HG02678 (cell line): ENCODE results near the gene FUT2.
"Not testable (repeated sequence)": the region's sequence is repeated elsewhere in the genome, so short reads cannot be mapped to it uniquely, and the experiment has no call there.

ENCODE experiments used
- ATAC-seq: cut with Tn5 transposase; IDR thresholded peaks from one replicate; pipeline ENCODE4 v1.9.1; 2021; ENCODE audit warnings: mild to moderate bottlenecking, moderate library complexity; ENCODE audit not compliant: unreplicated experiment

The FUT2 gene

DNA sequence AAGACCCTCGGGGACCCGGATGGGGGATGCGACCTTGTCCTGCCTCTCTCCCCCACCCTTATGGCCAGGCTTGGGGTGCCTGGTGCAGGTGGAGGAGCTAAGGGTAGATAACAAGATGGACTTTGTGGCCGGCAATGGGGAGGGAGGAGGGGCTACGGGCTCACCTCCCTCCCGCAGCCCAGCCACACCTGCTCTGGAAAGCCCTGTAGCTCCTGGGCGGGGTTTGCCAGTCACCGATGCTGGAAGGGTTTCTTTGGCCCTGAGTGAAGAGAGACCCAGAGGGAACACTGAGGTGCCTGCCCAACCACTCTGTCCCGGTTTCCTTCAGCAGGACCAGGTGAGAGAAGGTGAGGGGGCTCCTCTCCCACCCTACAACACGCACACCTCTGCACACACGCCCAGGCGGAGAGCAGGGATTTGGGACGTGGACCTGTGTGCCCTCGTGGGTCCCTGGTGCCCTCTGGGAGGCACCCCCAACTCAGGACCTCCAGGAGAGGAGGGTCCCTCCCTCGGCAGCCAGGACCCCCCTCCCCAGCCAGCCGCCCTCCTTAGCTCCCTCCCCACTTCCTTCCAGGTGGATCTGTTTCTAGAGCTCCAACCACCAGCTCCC lies at the start of gene FUT2:
Gene FUT2 (plus strand): TSS at position 229 of the 610 bp plus-strand sequence. CDS start 6,986 bp downstream, outside the sequence.
- no peak for ATAC-seq

DNA sequence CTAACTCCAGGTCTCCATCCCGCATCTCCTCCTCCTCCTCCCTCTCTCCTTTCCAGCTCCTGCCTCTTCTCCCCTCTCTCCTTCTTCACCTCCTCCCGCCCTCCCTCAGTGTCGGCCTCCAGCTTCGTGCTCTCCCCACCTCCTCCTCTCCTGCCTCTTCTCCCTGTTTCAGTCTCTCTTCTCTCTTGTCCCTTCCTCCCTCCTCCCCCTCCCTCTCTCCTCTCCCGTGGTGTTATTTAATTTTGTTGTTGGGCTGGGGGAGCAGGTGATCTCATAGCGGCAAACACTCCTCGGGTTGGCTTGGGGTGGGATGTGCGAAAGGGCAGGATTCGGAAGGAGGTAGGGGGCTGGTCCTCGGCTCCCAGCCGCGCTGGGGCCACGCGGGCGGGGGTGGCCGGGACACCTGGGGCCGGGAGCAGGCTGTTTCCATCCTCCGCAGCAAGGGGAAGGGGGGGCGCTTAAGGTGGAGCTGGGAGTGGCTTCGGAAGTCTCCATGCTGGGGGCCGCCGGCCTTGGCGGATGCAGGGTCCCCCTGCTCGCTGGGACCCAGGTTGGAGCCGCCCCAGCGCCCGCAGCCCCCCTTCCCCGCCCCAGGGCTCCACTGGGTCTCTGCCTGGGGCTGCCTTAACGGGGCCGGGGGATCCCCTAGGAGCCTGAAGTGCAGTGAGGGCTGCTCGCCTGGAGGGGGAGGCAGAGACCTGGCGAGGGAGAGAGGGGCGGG lies 49.6 kb upstream of the FUT2 start, which contains the start of gene CA11:
Gene CA11 (minus strand): TSS at position 187 of the 721 bp plus-strand sequence. CDS start 555 bp downstream, outside the sequence.
- peak; percentile 87 for ATAC-seq

DNA sequence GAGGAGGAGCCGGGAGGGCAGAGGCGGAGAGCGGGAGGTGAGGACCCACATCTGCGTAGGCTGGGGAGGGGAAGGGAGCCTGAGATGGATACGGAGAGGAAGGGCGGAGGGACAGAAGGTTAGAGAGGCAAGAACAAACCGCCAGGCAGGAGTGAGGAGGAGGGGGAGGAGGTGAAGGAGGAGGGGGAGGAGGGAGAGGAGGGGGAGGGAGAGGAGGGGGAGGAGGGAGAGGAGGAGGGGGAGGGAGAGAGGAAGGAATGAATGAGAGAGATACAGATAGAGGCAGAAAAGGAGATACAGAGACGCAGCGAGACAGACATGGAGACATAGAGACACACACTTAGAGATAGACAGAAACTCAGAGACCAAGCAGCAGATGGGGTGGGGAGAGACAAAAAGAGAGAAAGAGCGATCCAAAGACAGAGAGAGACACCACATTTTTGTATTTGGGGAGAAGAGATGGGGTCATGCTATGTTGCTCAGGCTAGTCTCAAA lies 49.0 kb upstream of the FUT2 start:
- ATAC-seq: no peak

DNA sequence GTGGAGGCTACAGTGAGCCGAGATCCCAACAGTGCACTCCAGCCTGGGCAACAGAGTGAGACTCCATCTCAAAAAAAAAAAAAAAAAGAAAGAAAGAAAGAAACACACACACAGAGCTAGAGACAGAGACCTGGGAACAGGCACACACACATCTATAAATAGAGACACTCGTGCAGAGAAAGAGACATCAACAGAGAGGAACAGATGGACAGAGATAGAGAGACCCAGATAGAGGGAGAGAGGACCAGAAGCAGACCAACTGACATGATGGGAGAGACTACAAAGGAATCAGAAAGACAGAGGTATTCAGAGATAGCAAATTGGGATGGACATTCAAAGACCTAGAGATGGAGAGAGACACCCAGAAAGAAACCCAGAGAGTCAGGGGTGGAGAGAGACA lies 47.6 kb upstream of the FUT2 start:
- ATAC-seq: no peak

DNA sequence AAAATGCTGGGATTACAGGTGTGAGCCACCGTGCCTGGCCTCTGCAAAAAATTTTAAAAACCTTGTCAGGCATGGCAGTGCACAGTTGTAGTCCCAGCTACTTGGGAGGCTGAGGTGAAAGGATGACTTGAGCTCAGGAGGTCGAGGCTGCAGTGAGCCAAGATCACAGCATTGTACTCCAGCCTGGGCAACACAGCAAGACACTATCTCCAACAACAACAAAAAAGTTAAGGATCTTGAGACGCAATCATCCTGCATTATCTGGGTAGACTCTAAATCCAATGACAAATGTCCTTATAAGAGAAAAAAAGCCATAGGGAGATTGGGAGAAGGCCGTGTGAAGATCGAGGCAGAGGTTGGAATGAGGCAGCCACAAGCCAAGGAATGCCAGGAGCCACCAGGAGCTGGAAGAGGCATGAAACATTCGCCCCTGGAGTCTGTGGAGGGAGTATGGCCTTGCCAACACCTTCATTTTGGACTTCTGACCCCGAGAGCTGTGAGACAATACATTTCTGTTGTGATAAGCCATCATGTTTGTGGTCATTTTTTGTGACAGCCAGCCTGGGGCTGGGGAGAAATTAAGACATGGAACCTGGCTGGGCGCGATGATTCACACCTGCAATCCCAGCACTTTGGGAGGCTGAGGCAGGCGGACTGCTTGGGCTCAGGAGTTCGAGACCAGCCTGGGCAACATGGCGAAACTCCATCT lies 44.6 kb upstream of the FUT2 start:
- ATAC-seq: no peak

DNA sequence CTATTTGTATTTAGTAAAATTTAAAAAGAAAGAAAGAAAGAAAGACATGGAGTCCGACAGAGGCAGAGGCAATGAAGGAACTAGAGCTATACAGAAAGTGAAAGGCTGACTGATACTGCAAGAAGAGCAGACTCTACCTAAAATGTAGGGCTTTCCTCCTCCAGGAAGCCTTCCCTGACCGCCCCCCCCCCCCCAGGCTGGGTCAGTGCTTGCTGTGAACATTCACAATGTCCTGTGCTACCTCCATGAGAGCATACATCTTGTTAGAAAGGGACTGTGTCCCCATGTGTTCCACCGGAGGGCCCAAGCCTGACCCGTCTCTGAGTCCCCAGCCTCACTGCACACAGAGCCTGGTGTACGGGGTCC lies 44.1 kb upstream of the FUT2 start:
- ATAC-seq: no peak

DNA sequence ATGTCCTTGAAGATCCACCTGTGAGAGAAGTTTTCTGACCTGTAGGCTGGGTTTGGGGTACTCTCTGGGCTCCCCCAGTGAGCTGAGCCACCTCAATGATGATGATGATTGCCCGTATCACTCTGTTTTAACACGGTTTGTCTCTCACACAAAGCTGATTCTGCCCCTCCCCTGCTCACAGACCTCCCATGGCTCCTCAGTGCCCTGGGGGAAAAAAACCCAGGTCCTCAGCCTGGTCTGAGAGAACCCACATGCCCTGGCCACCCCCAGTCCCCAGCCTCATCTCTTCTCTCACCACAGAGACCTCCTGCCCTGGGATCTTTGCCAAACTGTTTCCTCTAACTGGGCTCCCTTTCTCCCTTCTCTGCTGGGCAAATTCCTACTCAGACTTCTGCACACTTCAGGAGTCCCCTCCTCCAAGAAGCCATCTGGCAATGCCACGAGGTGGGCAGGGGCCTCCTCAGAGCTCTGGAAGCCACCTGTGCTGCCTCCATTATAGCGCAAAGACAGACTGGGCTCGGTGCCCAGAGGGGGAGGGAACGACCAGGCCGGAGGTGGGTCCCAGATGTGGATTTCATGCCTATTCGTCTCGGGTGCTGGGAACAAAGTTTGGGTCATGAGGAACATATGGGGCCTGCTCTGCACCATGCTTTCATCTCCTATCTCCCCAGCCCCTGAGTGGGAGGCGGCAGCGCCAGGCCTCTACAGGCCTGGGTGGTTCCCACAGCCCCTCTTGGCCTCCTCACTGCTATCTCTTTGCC lies 41.3 kb upstream of the FUT2 start:
- ATAC-seq: no peak

DNA sequence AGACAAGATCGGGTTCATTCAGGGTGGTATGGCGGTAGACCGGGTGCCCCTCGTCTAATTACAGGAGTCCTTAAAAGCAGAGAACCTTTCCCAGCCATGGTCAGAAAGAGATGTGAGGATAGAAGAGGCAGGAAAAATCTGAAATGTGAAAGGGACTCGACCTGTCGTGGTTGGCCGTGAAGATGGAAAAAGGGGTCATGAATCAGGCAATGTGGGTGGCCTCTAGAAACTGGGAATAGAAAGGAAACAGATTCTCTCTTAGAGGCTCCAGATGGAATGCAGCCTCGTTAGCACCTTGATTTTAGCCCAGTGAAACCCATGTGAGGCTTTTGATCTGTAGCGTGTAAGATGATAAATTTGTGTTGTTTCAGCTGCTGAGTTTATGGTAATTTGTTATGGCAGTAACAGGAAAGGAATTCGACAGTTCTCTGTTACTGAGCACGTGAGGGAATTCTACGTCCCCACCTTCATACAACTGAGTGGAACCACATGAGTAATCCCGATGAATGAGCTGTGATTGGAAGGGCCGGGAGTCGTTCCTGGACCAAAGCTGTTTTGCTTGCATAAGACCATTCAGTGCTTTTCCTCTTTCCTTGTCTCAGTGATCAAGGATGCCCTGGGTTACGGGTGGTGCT lies 38.8 kb upstream of the FUT2 start:
- ATAC-seq: no peak

DNA sequence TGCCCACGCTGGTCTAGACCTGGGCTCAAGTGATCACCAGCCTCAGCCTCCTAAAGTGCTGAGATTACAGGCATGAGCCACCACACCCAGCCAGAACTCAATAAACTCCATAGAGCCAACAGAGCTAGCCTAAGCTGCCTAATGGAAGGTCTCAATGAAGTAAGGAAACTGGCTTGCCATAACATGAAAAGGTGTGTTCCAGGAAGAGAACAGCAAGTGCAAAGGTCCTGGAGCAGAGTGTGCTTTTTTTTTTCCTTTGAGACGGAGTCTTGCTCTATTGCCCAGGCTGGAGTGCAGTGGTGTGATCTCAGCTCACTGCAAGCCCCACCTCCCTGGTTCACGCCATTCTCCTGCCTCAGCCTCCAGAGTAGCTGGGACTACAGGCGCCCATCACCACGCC lies 37.9 kb upstream of the FUT2 start:
- not testable (repeated sequence) for ATAC-seq

DNA sequence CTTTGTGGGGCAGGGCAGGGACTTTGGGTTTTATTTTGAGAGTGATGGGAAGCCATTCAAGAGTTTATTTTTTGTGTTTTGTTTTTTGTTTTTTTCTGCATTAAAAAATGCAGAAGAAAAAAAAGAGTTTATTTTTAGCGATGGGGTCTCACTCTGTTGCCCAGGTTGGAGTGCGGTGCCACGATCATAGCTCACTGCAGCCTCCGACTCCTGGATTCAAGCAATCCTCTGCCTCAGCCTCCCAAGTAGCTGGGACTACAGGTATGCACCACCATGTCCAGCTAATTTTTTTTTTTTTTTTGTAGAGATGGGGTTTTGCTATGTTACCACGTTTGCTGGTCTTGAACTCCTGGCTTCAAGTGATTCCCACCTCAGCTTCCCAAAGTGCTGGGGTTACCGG lies 37.3 kb upstream of the FUT2 start:
- ATAC-seq: no peak

DNA sequence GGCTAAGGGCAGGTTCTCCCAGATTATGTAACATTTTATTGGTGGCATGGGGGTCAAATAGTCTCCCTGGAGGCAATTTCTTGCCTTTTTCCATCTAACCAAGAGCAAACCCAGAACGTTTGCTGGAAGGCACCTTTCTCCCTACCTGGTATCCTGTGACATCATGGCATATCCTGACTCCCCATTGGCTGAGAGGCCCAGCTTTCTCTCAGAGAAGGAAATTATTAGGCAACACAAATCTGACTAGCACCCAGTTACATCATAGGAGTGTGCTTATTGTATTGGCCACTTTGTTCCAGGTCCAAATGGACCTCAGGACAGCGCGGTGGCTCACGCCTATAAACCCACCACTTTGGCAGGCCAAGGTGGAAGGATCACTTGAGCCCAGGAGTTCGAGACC lies 36.0 kb upstream of the FUT2 start:
- no peak for ATAC-seq

DNA sequence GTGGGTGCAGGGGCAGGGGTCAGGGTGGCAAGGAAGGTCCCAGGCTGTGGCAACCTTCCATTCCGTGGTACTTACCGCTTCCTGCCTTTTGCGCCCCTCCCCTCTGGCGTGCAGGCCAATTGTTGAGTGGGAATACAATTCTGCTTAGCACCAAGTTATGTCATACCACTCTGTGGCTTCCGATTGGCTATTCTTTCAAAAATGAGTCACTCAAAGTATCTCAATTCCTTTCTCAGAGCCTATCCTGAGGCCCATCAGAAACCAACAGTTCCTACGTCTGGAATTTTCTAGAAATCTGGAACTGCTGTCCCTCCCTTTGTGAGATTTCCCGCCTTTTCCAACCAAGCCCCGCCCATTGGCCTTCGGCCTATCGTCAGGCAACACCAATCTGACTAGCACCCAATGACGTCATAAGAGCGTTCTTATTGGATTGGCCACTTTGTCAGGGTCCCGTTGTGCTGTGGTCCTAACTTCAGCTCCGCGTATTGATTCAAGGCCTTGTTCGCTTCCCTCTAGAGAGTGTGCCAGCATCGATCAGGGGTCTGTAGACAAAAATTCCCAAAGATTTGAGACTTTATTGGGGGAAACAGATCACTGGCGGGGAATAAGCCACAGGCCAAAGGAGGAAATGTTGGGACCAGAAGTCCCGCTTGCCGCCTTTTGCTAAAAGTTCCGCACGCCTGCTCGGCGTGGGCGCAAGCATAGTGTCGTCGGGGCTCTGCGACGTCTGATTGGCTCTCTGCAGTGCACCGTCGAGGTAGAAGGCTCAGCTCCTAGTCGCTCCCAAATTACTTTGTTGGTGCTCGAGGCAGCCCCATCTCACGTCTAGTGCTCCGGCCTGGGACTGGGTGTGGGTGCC lies 34.7 kb upstream of the FUT2 start:
- ATAC-seq: peak; percentile 93

DNA sequence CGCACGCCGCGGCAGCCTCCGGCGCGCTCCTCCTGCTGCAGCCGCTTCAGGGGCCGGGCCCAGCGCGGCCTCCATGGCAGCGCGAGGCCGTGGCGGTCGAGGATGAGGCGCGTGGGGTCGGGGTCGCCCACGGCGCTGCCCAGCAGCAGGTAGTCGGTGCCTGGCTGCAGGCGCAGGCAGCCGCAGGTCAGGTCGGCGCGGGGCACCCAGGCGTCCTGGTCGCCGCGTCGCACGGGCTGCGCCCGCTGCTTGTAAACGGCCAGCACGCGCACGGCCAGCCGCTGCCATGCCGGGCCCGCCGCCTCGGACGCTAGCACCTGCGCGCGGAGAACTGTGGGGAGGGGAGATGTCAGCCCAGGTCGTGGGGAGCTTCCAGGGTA lies 34.1 kb upstream of the FUT2 start:
- no peak for ATAC-seq

DNA sequence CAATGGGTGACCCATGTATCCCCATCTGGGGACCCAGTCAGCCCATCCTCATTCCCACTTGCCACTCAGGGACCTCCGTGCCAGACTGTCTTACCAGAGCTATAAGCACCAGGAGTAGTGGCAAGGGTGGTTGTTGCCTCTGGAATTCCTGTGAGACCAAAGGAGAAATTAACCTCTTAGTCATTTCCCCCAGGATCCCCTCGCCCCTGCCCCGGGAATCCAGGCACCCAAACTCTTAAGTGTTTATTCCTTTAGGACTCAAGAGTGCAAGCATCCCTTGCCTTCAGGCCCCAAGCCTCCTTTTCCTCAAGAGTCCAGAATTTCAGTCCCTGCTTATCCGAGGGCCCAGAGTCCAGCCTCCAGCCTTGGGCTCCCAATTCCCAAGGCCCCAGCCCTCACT lies 32.1 kb upstream of the FUT2 start:
- ATAC-seq: no peak

DNA sequence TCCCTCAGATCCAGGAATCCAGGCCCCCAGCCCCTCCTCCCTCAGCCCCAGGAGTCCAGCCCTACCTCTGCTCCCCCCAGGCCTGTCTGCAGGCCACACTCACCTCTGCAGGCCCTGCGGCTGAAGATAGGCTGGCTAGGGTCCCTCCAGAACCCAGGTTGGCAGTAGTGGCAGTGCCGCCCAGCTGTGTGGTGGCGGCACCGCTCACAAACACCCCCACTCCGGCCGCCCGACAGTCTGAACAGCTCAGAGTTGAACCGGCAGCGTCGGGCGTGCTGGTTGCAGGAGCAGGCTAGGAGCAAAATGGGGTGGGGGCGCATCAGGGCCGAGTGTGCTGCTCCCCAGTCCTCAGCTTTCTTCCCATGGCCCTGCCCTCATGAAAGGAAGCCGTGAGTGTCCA lies 31.3 kb upstream of the FUT2 start:
- ATAC-seq: no peak

DNA sequence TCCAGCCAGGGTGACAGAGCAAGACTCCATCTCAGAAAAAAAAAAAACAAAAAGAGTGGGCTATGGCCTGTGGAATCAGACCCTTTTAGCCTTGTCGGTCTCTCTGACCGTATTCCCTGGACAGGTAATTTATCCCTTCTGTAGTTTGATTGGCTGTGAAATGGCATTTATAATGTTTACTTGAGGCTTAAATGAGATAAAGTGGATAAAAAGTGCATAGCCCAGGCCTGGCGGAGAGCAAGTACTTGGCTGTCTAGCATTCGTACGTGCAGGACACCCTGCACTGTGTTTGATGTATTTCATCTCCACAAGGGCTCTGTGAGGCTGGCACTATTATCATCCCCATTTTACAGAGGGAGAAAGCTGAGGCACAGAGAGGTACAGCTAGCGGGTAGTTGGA lies 30.0 kb upstream of the FUT2 start:
- ATAC-seq: no peak

DNA sequence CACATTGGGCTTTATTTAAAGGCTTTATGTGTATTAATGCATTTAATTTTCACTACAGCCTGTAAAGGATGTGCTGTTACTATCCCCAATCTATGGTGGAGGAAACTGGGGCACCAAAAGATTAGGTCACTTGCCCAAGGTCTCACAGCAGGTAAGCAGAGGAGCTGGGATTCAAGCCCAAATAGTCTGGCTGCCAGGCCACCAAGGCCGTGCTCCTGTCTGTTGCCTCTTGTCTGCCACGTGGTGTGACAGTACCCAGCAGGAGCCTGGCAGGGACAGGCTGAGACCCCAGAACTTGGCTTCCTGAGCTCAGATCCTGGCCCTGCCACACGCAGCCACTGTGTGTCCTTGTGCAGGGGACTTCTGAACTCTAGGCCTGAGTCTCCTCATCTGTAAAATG lies 27.4 kb upstream of the FUT2 start:
- no peak for ATAC-seq

DNA sequence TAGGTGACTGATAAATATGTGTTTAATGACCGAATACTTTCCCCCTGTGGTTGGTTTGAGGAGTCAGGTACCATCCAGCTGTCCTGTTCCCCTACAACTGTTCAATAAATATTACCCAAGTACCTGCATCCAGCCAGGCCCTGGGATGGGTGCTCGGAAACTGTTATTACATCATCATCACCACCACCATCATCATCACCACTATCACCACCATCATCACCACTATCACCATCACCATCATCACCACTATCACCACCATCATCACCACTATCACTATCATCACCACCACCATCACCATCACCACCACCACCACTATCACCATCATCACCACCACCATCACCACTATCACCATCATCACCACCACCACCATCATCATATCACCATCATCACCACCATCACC lies 27.0 kb upstream of the FUT2 start:
- ATAC-seq: no peak

DNA sequence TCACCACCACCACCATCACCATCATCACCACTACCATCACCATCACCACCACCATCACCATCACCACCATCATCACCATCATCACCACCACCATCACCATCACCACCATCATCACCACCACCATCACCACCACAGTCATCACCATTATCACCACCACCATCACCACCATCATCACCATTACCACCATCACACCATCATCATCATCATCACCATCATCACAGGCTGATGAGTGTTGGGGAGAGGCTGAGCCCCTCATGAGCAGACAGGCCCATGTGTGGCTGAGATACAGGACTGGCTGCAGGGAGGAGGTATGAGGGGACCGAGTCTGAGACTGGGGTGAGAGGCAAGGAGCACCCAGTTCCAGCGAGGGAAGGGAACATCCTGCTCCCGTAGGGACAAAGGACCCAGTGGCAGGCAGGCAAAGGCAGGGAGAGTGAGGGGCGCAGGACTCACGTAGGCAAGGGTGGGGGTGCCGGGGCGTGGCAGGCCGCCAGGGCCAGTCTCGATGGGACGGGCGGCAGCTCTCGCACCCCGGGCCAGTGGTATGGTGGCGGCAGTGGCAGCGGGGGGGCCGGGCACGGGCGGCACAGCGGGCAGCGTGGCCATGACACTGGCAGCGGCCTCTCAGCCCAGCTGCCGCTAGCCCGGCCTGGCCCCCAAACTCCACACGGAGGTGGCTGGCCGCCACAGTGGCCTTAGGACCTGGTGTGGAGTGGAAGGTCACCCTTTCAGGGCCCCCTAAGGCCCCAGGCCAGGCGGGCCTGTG lies 25.7 kb upstream of the FUT2 start:
- no peak for ATAC-seq
